SKM-1 (cell line): ENCODE data around the gene KIAA0319L.

Experiments used
- DNase-seq: peaks from one replicate; lab custom pipeline; 2025; ENCODE audit not compliant: unreplicated experiment; lab: John Stamatoyannopoulos, UW

Gene KIAA0319L

GRCh38 chr1:35394386-35394785 is 162.8 kb downstream of the KIAA0319L start:
- DNase-seq, result no peak

GRCh38 chr1:35390600-35391494 is 166.4 kb downstream of the KIAA0319L start:
- DNase-seq, result no peak

- no peak for DNase-seq
Measured at GRCh38 chr1:35386959-35387358, 170.2 kb downstream of the KIAA0319L start.

GRCh38 chr1:35386290-35386689 is 170.9 kb downstream of the KIAA0319L start:
- no peak for DNase-seq
